Measurements from ENCODE around the gene HOXC5. TPM values are rescaled to one million over a fixed set of nuclear protein-coding genes. Genes with fewer than 3 reads are reported as not detected.
A peak's percentile ranks its signal among the peaks of the same experiment; 100 is the strongest.

Gene HOXC5
- total RNA-seq, 1 experiment from 2014 or later: not detected

DNA sequence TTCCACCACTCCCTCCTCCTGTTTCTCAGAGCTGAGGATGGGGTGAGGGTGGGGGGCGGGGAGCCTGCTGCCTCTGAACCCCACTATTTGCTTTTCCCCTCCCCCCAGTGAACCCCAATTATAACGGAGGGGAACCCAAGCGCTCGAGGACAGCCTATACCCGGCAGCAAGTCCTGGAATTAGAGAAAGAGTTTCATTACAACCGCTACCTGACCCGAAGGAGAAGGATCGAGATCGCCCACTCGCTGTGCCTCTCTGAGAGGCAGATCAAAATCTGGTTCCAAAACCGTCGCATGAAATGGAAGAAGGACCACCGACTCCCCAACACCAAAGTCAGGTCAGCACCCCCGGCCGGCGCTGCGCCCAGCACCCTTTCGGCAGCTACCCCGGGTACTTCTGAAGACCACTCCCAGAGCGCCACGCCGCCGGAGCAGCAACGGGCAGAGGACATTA, 21.9 kb downstream of the HOXC5 start:
- H3K9me3 Mint-ChIP-seq: peaks cover 0 to 11% of the 10 kb centered on the region in 2 experiments; a peak in 1 of 5 replicates
- no CpG with 5 or more reads among the region's 24 CpGs for WGBS (ENCODE audit: extremely low coverage, insufficient read length, low lambda C conversion rate)
- H3K4me2 ChIP-seq (ENCODE audit: insufficient read depth, insufficient read length, low read length): no peak overlapping the region

More for the DNA sequence above, 21.9 kb downstream of the HOXC5 start:
- peaks cover 96% of the 10 kb centered on the region for H3K27me3 ChIP-seq (ENCODE audit: insufficient read depth, low read length)
- no peaks in the 10 kb centered on the region for H3K4me1 ChIP-seq (ENCODE audit: insufficient read depth, low read length)
- no peaks in the 10 kb centered on the region for H3K79me2 ChIP-seq (ENCODE audit: insufficient read depth, low read length)
- no peak overlapping the region for H2BK120ac ChIP-seq (ENCODE audit: low read depth, low read length, poor library complexity, severe bottlenecking)
- no peak overlapping the region for H3K14ac ChIP-seq (ENCODE audit: insufficient read depth, low read length)
- no peak overlapping the region for H4K5ac ChIP-seq (ENCODE audit: insufficient read length, low read depth, low read length)
- no peak overlapping the region for H2AK5ac ChIP-seq (ENCODE audit: insufficient read length, low read length)
- H2BK12ac ChIP-seq (ENCODE audit: insufficient read length, low read depth, low read length): no peak overlapping the region
- H3K4me3 Mint-ChIP-seq: peak overlapping the region in 1 of 2 experiments; percentile 53; a peak in 2 of 5 replicates
- H4K91ac ChIP-seq (ENCODE audit: insufficient read length, low read depth, low read length): no peak overlapping the region
- H3K27ac Mint-ChIP-seq: no peak overlapping the region
- H2BK5ac ChIP-seq (ENCODE audit: insufficient read length, low read length): no peak overlapping the region
- H3K23me2 ChIP-seq (ENCODE audit: insufficient read length, low read depth, low read length, poor library complexity, severe bottlenecking): peaks cover 4% of the 10 kb centered on the region
- no peak overlapping the region for H3K27ac ChIP-seq (ENCODE audit: insufficient read length, low read depth, low read length)
- H3K4ac ChIP-seq (ENCODE audit: low read depth, low read length): no peak overlapping the region
- no peak overlapping the region for H3K56ac ChIP-seq (ENCODE audit: insufficient read length, low read depth, low read length)
- peaks cover 9 to 78% of the 10 kb centered on the region in 2 experiments for H3K4me1 Mint-ChIP-seq
- no peak for DNase-seq
- H3K9me3 ChIP-seq (ENCODE audit: control insufficient read depth, low read depth, low read length): no peaks in the 10 kb centered on the region
- no peak overlapping the region for H3T11ph ChIP-seq (ENCODE audit: low read length)
- H2BK20ac ChIP-seq (ENCODE audit: low read depth, low read length, poor library complexity, severe bottlenecking): no peak overlapping the region
- no peaks in the 10 kb centered on the region; a peak in 1 of 7 replicates for H3K36me3 Mint-ChIP-seq (ENCODE audit: insufficient read depth in 1 of 3, low read depth in 3 of 3)
- TF ChIP-seq, protein P1, sequence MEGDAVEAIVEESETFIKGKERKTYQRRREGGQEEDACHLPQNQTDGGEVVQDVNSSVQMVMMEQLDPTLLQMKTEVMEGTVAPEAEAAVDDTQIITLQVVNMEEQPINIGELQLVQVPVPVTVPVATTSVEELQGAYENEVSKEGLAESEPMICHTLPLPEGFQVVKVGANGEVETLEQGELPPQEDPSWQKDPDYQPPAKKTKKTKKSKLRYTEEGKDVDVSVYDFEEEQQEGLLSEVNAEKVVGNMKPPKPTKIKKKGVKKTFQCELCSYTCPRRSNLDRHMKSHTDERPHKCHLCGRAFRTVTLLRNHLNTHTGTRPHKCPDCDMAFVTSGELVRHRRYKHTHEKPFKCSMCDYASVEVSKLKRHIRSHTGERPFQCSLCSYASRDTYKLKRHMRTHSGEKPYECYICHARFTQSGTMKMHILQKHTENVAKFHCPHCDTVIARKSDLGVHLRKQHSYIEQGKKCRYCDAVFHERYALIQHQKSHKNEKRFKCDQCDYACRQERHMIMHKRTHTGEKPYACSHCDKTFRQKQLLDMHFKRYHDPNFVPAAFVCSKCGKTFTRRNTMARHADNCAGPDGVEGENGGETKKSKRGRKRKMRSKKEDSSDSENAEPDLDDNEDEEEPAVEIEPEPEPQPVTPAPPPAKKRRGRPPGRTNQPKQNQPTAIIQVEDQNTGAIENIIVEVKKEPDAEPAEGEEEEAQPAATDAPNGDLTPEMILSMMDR (conservative IDR thresholded peaks at IDR 0.05): no peak
- H4K20me1 ChIP-seq (ENCODE audit: control insufficient read depth, insufficient read depth, insufficient read length): no peaks in the 10 kb centered on the region
- H2AFZ ChIP-seq (ENCODE audit: low read length): no peak overlapping the region
- H3K23ac ChIP-seq (ENCODE audit: insufficient read length, low read depth, low read length): no peak overlapping the region
- H2BK15ac ChIP-seq (ENCODE audit: low read depth, low read length): no peak overlapping the region
- H3K18ac ChIP-seq (ENCODE audit: insufficient read length, low read depth, low read length): no peak overlapping the region
- no peak overlapping the region for H3K9ac ChIP-seq (ENCODE audit: extremely low read depth, insufficient read length, low read length)
- H3K27me3 Mint-ChIP-seq (ENCODE audit: low read depth): peaks cover 100% of the 10 kb centered on the region
- no peaks in the 10 kb centered on the region for H3K79me1 ChIP-seq (ENCODE audit: insufficient read depth, low read depth, low read length, poor library complexity, severe bottlenecking)
- H4K8ac ChIP-seq (replicated peaks; ENCODE audit: insufficient read length, low read depth, low read length): no peak overlapping the region
